ENCODE measurements around the gene THTPA. TPM values are rescaled to one million over a fixed set of nuclear protein-coding genes. Genes with fewer than 3 reads are reported as not detected.

THTPA gene
- total and polyA plus RNA-seq, 10 donors: 4.5 to 25.4 (median 17.8) TPM

GRCh38 chr14:23557946-23558345 is 1.9 kb downstream of the THTPA start:
- H3K9me3 ChIP-seq: no peaks in the 10 kb centered on the region
- intact Hi-C loops (cut with DNase I; ENCODE audit: low total_unique reads): no loop called here
- H3K27me3 ChIP-seq (replicated peaks in 1 of 7): no peaks in the 10 kb centered on the region
- peaks cover 10 to 63% (median 35%) of the 10 kb centered on the region in 6 donors for H3K4me1 ChIP-seq
- H3K36me3 ChIP-seq: peaks cover 0 to 52% (median 42%) of the 10 kb centered on the region in 6 donors
- no peak overlapping the region for H3K4me3 ChIP-seq
- H3K27ac ChIP-seq: peak overlapping the region in 3 of 8 donors; percentile 96 to 99 (median 97)
- 90 to 100% (median 100%) methylated on average over 1 of the region's 1 CpG for WGBS, 5 donors
- no peak for DNase-seq
- TF ChIP-seq POLR2AphosphoS5 (IDR thresholded peaks at IDR 0.05) (no peak), POLR2A (IDR thresholded peaks at IDR 0.05) (no peak), CTCF (IDR thresholded peaks at IDR 0.05 in 8 of 11, conservative IDR thresholded peaks at IDR 0.05 in 3 of 11) (no peak)

GRCh38 chr14:23558346-23559009 is 2.4 kb downstream of the THTPA start:
- intact Hi-C loops (cut with DNase I; ENCODE audit: low total_unique reads): no loop called here
- 89 to 96% (median 91%) methylated on average over 10 of the region's 10 CpGs for WGBS, 5 donors

GRCh38 chr14:23559010-23559925 is 3.2 kb downstream of the THTPA start:
- no peaks in the 10 kb centered on the region for H3K27me3 ChIP-seq (replicated peaks in 1 of 7)
- intact Hi-C loops (cut with DNase I; ENCODE audit: low total_unique reads): no loop called here
- no peaks in the 10 kb centered on the region for H3K9me3 ChIP-seq
- peak overlapping the region in 1 of 8 donors; percentile 0 for H3K27ac ChIP-seq
- H3K4me1 ChIP-seq: peaks cover 10 to 75% (median 39%) of the 10 kb centered on the region in 6 donors
- peaks cover 0 to 65% (median 54%) of the 10 kb centered on the region in 6 donors for H3K36me3 ChIP-seq
- DNase-seq: peak; percentile 88
- peak in 2 of 3 donors; percentile 24 to 31 for TF ChIP-seq POLR2AphosphoS5 (IDR thresholded peaks at IDR 0.05)
- no peak for TF ChIP-seq POLR2A (IDR thresholded peaks at IDR 0.05)
- TF ChIP-seq CTCF (IDR thresholded peaks at IDR 0.05 in 8 of 11, conservative IDR thresholded peaks at IDR 0.05 in 3 of 11): peak; percentile 14 to 85 (median 69)
- no peak overlapping the region for H3K4me3 ChIP-seq
- 76 to 82% (median 80%) methylated on average over 21 of the region's 21 CpGs for WGBS, 5 donors

More at GRCh38 chr14:23558346-23559009, 2.4 kb downstream of the THTPA start:
- Histone ChIP-seq H3K36me3 (peaks cover 0 to 57% (median 47%) of the 10 kb centered on the region in 6 donors), H3K27me3 (replicated peaks in 1 of 7) (no peaks in the 10 kb centered on the region), H3K27ac (peak overlapping the region in 2 of 8 donors; percentile 96 to 99), H3K4me3 (no peak overlapping the region), H3K9me3 (no peaks in the 10 kb centered on the region), H3K4me1 (peaks cover 10 to 69% (median 38%) of the 10 kb centered on the region in 6 donors)
- DNase-seq: no peak
- TF ChIP-seq POLR2AphosphoS5 (IDR thresholded peaks at IDR 0.05): no peak
- TF ChIP-seq CTCF (IDR thresholded peaks at IDR 0.05 in 8 of 11, conservative IDR thresholded peaks at IDR 0.05 in 3 of 11): no peak
- TF ChIP-seq POLR2A (IDR thresholded peaks at IDR 0.05): no peak

Data from spleen (tissue), 11 donors.